GM23338 (cell line): Measurements from ENCODE around the gene CITED1. TPM values are rescaled to one million over a fixed set of nuclear protein-coding genes. Genes with fewer than 3 reads are reported as not detected.

Source experiments
- ATAC-seq: fragments of 200-7000 bp; cut with Tn5 transposase; 3 replicates; pipeline ENCODE4 v1.9.1; 2020
- DNase-seq: peaks from one replicate; pipeline ENCODE4 v3.0.0-alpha.2; 2015; ENCODE audit warnings: low spot score
- H2AFZ ChIP-seq: fragments of 200-600 bp; sonication (generic); 2 replicates; pipeline ENCODE4 v1.8.0; 2016; ENCODE audit warnings: antibody characterized with exemption, mild to moderate bottlenecking, moderate library complexity
- H3F3A ChIP-seq: fragments of 200-600 bp; sonication (generic); replicated peaks from 2 replicates; pipeline ENCODE4 v1.8.0; 2017; ENCODE audit warnings: antibody characterized with exemption, mixed run types, low read depth
- H3K27ac ChIP-seq: fragments of 200-600 bp; sonication (generic); 2 replicates; pipeline ENCODE4 v1.6.1; 2016; ENCODE audit warnings: low read depth
- H3K27me3 ChIP-seq: fragments of 200-600 bp; sonication (generic); 2 replicates; pipeline ENCODE4 v1.8.0; 2016; ENCODE audit warnings: mild to moderate bottlenecking, mixed run types, moderate library complexity; ENCODE audit not compliant: insufficient read depth
- H3K36me3 ChIP-seq: fragments of 200-600 bp; sonication (generic); 2 replicates; pipeline ENCODE4 v1.8.0; 2016; ENCODE audit warnings: mild to moderate bottlenecking; ENCODE audit not compliant: insufficient read depth
- H3K4me1 ChIP-seq: fragments of 200-600 bp; sonication (generic); 2 replicates; pipeline ENCODE4 v1.8.0; 2016; ENCODE audit warnings: mild to moderate bottlenecking, moderate library complexity; ENCODE audit not compliant: insufficient read depth
- H3K4me2 ChIP-seq: fragments of 200-600 bp; sonication (generic); 2 replicates; pipeline ENCODE4 v1.7.1; 2017; ENCODE audit warnings: mixed run types
- H3K4me3 ChIP-seq: fragments of 200-600 bp; sonication (generic); 2 replicates; pipeline ENCODE4 v1.6.1; 2016; ENCODE audit warnings: mixed run types
- H3K79me2 ChIP-seq: fragments of 200-600 bp; sonication (generic); replicated peaks from 2 replicates; pipeline ENCODE4 v1.8.0; 2017; ENCODE audit warnings: mild to moderate bottlenecking; ENCODE audit not compliant: insufficient read depth
- H3K9me2 ChIP-seq: fragments of 200-600 bp; sonication (generic); 2 replicates; pipeline ENCODE4 v1.8.0; 2017; ENCODE audit not compliant: insufficient read depth
- H4K20me1 ChIP-seq: fragments of 200-600 bp; sonication (generic); replicated peaks from 2 replicates; pipeline ENCODE4 v1.8.0; 2017; ENCODE audit warnings: mild to moderate bottlenecking; ENCODE audit not compliant: insufficient read depth
- H3K27ac Mint-ChIP-seq: 2 replicates; pipeline ENCODE4 v1.8.0; 2020; ENCODE audit warnings: inconsistent platforms, mild to moderate bottlenecking, moderate library complexity, mixed read lengths
- H3K27me3 Mint-ChIP-seq: 3 replicates; pipeline ENCODE4 v1.8.0; 2022; ENCODE audit warnings: low read depth, mild to moderate bottlenecking, moderate library complexity, mixed read lengths, inconsistent platforms; ENCODE audit not compliant: insufficient read depth, poor library complexity
- H3K36me3 Mint-ChIP-seq: 3 replicates; pipeline ENCODE4 v1.8.0; 2021; ENCODE audit warnings: low read depth, mild to moderate bottlenecking, inconsistent platforms, moderate library complexity, mixed read lengths
- H3K4me1 Mint-ChIP-seq: 3 replicates; pipeline ENCODE4 v1.8.0; 2020; ENCODE audit warnings: mild to moderate bottlenecking, inconsistent platforms, mixed read lengths
- H3K4me3 Mint-ChIP-seq: 3 replicates; pipeline ENCODE4 v1.8.0; 2021; ENCODE audit warnings: moderate library complexity, mild to moderate bottlenecking, inconsistent platforms, mixed read lengths
- H3K9me3 Mint-ChIP-seq: 3 replicates; pipeline ENCODE4 v1.8.0; 2020; ENCODE audit warnings: moderate library complexity, mild to moderate bottlenecking, inconsistent platforms, mixed read lengths
- CREB1 ChIP-seq: fragments of 250-450 bp; sonication (Bioruptor Pico); IDR thresholded peaks from 2 replicates; pipeline ENCODE4 v1.5.0; 2020; ENCODE audit warnings: low read depth, mild to moderate bottlenecking, moderate library complexity
- EZH2 ChIP-seq: fragments of 200-600 bp; sonication (generic); IDR thresholded peaks from one replicate; pipeline ENCODE4 v1.8.0; 2017; ENCODE audit warnings: antibody characterized with exemption, mild to moderate bottlenecking, low read depth; ENCODE audit not compliant: unreplicated experiment
- EZH2phosphoT487 ChIP-seq: fragments of 200-600 bp; sonication (generic); IDR thresholded peaks from one replicate; pipeline ENCODE4 v1.8.1; 2018; ENCODE audit warnings: antibody characterized with exemption; ENCODE audit not compliant: unreplicated experiment
- JUNB ChIP-seq: IDR thresholded peaks from one replicate; pipeline ENCODE4 v1.6.1; 2016; ENCODE audit warnings: antibody characterized with exemption; ENCODE audit not compliant: unreplicated experiment
- NANOG ChIP-seq: IDR thresholded peaks from 2 replicates; pipeline ENCODE4 v1.6.1; 2016; ENCODE audit warnings: antibody characterized with exemption, borderline replicate concordance
- POLR2AphosphoS5 ChIP-seq: IDR thresholded peaks from 2 replicates; pipeline ENCODE4 v1.6.1; 2016; ENCODE audit warnings: antibody characterized with exemption, low read depth
- STAT1 ChIP-seq: IDR thresholded peaks from one replicate; pipeline ENCODE4 v1.6.1; 2016; ENCODE audit warnings: antibody characterized with exemption; ENCODE audit not compliant: unreplicated experiment
- ZNF114 ChIP-seq: fragments of 250-450 bp; sonication (Bioruptor Pico); IDR thresholded peaks from 2 replicates; pipeline ENCODE4 v1.5.0; 2020; ENCODE audit warnings: mild to moderate bottlenecking, moderate library complexity
- ZNF331 ChIP-seq: fragments of 250-450 bp; sonication (Bioruptor Pico); IDR thresholded peaks from 2 replicates; pipeline ENCODE4 v1.5.0; 2020; ENCODE audit warnings: low read depth, mild to moderate bottlenecking, moderate library complexity
- polyA plus RNA-seq: library from polyadenylated mRNA; unstranded; fragments of >200 nt; fragmentation: Nextera tagmentation; extraction: Ambion mirVana; gene quantifications from 2 replicates; pipeline ENCODE4 v1.2.1, GENCODE V29; 2016
- total RNA-seq: library from RNA; depleted of rRNA; stranded (reverse); fragments of >200 nt; shearing (Covaris generic); gene quantifications from 2 replicates; pipeline ENCODE4 v1.2.3, GENCODE V29; 2014
- TF ChIP-seq, protein P1 (sequence below): IDR thresholded peaks from one replicate; pipeline ENCODE4 v1.6.1; 2018; ENCODE audit warnings: antibody characterized with exemption; ENCODE audit not compliant: unreplicated experiment
- TF ChIP-seq, protein P2 (sequence below), 2 experiments: fragments of 200-600 bp in 1 of 2; sonication (generic) in 1 of 2; conservative IDR thresholded peaks; 2 replicates each; pipeline versions ENCODE4 v1.5.1 to v1.6.1; 2016 to 2017; ENCODE audit warnings: antibody characterized with exemption in 2 of 2, low read depth in 2 of 2, mild to moderate bottlenecking in 2 of 2, moderate library complexity in 1 of 2
- TF ChIP-seq, protein P3 (sequence below): IDR thresholded peaks from 2 replicates; pipeline ENCODE4 v1.6.1; 2016; ENCODE audit warnings: antibody characterized with exemption
- TF ChIP-seq, protein P4 (sequence below): fragments of 250-450 bp; sonication (Bioruptor Pico); IDR thresholded peaks from 2 replicates; pipeline ENCODE4 v1.5.0; 2020; ENCODE audit warnings: mild to moderate bottlenecking, moderate library complexity

CITED1 gene
- total and polyA plus RNA-seq, 2 experiments from 2014 or later, result 0.45 to 1.1 TPM

DNA sequence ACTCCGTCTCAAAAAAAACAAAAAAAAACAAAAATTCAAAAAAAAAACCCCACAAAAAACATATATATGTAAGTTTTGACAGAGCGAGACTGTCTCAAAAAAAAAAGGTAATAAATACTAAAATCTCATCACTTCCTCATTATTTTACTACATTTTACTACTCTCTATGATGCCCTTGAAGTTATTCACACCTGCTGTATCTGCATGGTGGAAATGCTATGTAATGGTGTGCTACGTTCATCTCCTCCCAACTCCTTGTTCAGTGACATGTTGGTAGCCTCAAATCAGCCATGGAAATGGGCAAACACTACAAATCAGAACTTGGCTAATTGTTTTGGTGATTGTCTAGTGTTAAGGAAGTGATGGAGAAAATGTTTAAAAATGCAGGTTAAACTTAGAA, 40.5 kb downstream of the CITED1 start:
- no peaks in the 10 kb centered on the region for H3K4me1 Mint-ChIP-seq
- TF ChIP-seq POLR2AphosphoS5 (no peak), ZNF331 (CRISPR knock-in tag) (no peak), JUNB (no peak), STAT1 (no peak), ZNF114 (no peak), EZH2 (no peak), CREB1 (no peak), NANOG (no peak), EZH2phosphoT487 (no peak)
- TF ChIP-seq, protein P1, sequence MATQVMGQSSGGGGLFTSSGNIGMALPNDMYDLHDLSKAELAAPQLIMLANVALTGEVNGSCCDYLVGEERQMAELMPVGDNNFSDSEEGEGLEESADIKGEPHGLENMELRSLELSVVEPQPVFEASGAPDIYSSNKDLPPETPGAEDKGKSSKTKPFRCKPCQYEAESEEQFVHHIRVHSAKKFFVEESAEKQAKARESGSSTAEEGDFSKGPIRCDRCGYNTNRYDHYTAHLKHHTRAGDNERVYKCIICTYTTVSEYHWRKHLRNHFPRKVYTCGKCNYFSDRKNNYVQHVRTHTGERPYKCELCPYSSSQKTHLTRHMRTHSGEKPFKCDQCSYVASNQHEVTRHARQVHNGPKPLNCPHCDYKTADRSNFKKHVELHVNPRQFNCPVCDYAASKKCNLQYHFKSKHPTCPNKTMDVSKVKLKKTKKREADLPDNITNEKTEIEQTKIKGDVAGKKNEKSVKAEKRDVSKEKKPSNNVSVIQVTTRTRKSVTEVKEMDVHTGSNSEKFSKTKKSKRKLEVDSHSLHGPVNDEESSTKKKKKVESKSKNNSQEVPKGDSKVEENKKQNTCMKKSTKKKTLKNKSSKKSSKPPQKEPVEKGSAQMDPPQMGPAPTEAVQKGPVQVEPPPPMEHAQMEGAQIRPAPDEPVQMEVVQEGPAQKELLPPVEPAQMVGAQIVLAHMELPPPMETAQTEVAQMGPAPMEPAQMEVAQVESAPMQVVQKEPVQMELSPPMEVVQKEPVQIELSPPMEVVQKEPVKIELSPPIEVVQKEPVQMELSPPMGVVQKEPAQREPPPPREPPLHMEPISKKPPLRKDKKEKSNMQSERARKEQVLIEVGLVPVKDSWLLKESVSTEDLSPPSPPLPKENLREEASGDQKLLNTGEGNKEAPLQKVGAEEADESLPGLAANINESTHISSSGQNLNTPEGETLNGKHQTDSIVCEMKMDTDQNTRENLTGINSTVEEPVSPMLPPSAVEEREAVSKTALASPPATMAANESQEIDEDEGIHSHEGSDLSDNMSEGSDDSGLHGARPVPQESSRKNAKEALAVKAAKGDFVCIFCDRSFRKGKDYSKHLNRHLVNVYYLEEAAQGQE, result no peak
- TF ChIP-seq, protein P2, sequence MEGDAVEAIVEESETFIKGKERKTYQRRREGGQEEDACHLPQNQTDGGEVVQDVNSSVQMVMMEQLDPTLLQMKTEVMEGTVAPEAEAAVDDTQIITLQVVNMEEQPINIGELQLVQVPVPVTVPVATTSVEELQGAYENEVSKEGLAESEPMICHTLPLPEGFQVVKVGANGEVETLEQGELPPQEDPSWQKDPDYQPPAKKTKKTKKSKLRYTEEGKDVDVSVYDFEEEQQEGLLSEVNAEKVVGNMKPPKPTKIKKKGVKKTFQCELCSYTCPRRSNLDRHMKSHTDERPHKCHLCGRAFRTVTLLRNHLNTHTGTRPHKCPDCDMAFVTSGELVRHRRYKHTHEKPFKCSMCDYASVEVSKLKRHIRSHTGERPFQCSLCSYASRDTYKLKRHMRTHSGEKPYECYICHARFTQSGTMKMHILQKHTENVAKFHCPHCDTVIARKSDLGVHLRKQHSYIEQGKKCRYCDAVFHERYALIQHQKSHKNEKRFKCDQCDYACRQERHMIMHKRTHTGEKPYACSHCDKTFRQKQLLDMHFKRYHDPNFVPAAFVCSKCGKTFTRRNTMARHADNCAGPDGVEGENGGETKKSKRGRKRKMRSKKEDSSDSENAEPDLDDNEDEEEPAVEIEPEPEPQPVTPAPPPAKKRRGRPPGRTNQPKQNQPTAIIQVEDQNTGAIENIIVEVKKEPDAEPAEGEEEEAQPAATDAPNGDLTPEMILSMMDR (conservative IDR thresholded peaks at IDR 0.05; ENCODE audit: low read depth in 2 of 2), result no peak
- TF ChIP-seq, protein P3, sequence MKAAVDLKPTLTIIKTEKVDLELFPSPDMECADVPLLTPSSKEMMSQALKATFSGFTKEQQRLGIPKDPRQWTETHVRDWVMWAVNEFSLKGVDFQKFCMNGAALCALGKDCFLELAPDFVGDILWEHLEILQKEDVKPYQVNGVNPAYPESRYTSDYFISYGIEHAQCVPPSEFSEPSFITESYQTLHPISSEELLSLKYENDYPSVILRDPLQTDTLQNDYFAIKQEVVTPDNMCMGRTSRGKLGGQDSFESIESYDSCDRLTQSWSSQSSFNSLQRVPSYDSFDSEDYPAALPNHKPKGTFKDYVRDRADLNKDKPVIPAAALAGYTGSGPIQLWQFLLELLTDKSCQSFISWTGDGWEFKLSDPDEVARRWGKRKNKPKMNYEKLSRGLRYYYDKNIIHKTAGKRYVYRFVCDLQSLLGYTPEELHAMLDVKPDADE, result no peak
- TF ChIP-seq, protein P4, sequence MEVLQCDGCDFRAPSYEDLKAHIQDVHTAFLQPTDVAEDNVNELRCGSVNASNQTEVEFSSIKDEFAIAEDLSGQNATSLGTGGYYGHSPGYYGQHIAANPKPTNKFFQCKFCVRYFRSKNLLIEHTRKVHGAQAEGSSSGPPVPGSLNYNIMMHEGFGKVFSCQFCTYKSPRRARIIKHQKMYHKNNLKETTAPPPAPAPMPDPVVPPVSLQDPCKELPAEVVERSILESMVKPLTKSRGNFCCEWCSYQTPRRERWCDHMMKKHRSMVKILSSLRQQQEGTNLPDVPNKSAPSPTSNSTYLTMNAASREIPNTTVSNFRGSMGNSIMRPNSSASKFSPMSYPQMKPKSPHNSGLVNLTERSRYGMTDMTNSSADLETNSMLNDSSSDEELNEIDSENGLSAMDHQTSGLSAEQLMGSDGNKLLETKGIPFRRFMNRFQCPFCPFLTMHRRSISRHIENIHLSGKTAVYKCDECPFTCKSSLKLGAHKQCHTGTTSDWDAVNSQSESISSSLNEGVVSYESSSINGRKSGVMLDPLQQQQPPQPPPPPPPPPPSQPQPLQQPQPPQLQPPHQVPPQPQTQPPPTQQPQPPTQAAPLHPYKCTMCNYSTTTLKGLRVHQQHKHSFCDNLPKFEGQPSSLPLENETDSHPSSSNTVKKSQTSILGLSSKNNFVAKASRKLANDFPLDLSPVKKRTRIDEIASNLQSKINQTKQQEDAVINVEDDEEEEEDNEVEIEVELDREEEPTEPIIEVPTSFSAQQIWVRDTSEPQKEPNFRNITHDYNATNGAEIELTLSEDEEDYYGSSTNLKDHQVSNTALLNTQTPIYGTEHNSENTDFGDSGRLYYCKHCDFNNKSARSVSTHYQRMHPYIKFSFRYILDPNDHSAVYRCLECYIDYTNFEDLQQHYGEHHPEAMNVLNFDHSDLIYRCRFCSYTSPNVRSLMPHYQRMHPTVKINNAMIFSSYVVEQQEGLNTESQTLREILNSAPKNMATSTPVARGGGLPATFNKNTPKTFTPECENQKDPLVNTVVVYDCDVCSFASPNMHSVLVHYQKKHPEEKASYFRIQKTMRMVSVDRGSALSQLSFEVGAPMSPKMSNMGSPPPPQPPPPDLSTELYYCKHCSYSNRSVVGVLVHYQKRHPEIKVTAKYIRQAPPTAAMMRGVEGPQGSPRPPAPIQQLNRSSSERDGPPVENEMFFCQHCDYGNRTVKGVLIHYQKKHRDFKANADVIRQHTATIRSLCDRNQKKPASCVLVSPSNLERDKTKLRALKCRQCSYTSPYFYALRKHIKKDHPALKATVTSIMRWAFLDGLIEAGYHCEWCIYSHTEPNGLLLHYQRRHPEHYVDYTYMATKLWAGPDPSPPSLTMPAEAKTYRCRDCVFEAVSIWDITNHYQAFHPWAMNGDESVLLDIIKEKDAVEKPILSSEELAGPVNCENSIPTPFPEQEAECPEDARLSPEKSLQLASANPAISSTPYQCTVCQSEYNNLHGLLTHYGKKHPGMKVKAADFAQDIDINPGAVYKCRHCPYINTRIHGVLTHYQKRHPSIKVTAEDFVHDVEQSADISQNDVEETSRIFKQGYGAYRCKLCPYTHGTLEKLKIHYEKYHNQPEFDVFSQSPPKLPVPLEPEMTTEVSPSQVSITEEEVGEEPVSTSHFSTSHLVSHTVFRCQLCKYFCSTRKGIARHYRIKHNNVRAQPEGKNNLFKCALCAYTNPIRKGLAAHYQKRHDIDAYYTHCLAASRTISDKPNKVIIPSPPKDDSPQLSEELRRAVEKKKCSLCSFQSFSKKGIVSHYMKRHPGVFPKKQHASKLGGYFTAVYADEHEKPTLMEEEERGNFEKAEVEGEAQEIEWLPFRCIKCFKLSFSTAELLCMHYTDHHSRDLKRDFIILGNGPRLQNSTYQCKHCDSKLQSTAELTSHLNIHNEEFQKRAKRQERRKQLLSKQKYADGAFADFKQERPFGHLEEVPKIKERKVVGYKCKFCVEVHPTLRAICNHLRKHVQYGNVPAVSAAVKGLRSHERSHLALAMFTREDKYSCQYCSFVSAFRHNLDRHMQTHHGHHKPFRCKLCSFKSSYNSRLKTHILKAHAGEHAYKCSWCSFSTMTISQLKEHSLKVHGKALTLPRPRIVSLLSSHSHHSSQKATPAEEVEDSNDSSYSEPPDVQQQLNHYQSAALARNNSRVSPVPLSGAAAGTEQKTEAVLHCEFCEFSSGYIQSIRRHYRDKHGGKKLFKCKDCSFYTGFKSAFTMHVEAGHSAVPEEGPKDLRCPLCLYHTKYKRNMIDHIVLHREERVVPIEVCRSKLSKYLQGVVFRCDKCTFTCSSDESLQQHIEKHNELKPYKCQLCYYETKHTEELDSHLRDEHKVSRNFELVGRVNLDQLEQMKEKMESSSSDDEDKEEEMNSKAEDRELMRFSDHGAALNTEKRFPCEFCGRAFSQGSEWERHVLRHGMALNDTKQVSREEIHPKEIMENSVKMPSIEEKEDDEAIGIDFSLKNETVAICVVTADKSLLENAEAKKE (CRISPR knock-in tag), result no peak
- no peak overlapping the region for H3K4me2 ChIP-seq
- no peaks in the 10 kb centered on the region for H4K20me1 ChIP-seq
- H3F3A ChIP-seq, result 0 out of 2 replicates have a peak, but pooled peaks cover 7% of the 10 kb centered on the region
- H3K36me3 Mint-ChIP-seq, result peaks cover 26% of the 10 kb centered on the region; the same call in 2 of the 3 replicates
- DNase-seq (no peak), ATAC-seq (no peak)
- H3K36me3 ChIP-seq, result no peaks in the 10 kb centered on the region
- H3K27ac ChIP-seq, result no peak overlapping the region
- no peaks in the 10 kb centered on the region for H3K79me2 ChIP-seq
- no peak overlapping the region for H2AFZ ChIP-seq
- H3K4me3 Mint-ChIP-seq, result no peak overlapping the region
- H3K27me3 ChIP-seq, result no peaks in the 10 kb centered on the region
- no peak overlapping the region for H3K27ac Mint-ChIP-seq
- no peaks in the 10 kb centered on the region for H3K9me3 Mint-ChIP-seq
- H3K4me1 ChIP-seq, result no peaks in the 10 kb centered on the region
- no peak overlapping the region for H3K4me3 ChIP-seq
- H3K9me2 ChIP-seq, result no peaks in the 10 kb centered on the region
- H3K27me3 Mint-ChIP-seq, result no peaks in the 10 kb centered on the region
